Ramos (cell line): ENCODE data around the gene FAM50B.
"Not testable (repeated sequence)": the region's sequence is repeated elsewhere in the genome, so short reads cannot be mapped to it uniquely, and the experiment has no call there.

Source experiments
- in situ Hi-C: fragments of 300-500 bp; cut with MboI; formaldehyde crosslinking; loops from one replicate; pipeline ENCODE4 v1.14.3; 2022; ENCODE audit warnings: low sequenced_read_pairs; ENCODE audit not compliant: unreplicated experiment

Gene FAM50B

GRCh38 chr6:3844097-3844463 lies 5.1 kb upstream of the FAM50B start:
- in situ Hi-C loops = no loop called here

- in situ Hi-C loops = no loop called here
Measured at GRCh38 chr6:3847521-3847920, 1.7 kb upstream of the FAM50B start.

GRCh38 chr6:3848380-3848779 lies 793 bp upstream of the FAM50B start:
- in situ Hi-C loops = no loop called here

GRCh38 chr6:3849681-3850450 lies 693 bp downstream of the FAM50B start:
- in situ Hi-C loops = no loop called here

GRCh38 chr6:3850451-3851203 lies 1.5 kb downstream of the FAM50B start:
- in situ Hi-C loops = no loop called here

- in situ Hi-C loops = no loop called here
Measured at GRCh38 chr6:3851839-3852238, 2.7 kb downstream of the FAM50B start.

GRCh38 chr6:3852391-3852790 lies 3.2 kb downstream of the FAM50B start:
- in situ Hi-C loops = no loop called here

GRCh38 chr6:3855866-3856265 lies 6.7 kb downstream of the FAM50B start:
- in situ Hi-C loops = no loop called here

GRCh38 chr6:3856576-3856975 lies 7.4 kb downstream of the FAM50B start:
- in situ Hi-C loops = no loop called here

- in situ Hi-C loops = no loop called here
Measured at GRCh38 chr6:3857468-3858456, 8.6 kb downstream of the FAM50B start.

GRCh38 chr6:3859878-3860552 lies 10.8 kb downstream of the FAM50B start:
- in situ Hi-C loops = no loop called here

- in situ Hi-C loops = no loop called here
Measured at GRCh38 chr6:3861424-3861823, 12.3 kb downstream of the FAM50B start.

- in situ Hi-C loops = no loop called here
Measured at GRCh38 chr6:3862038-3862437, 12.9 kb downstream of the FAM50B start.

- in situ Hi-C loops = not testable (repeated sequence)
Measured at GRCh38 chr6:3863322-3863721, 14.1 kb downstream of the FAM50B start.

GRCh38 chr6:3865463-3865862 lies 16.3 kb downstream of the FAM50B start:
- in situ Hi-C loops = no loop called here

GRCh38 chr6:3867641-3868502 lies 18.7 kb downstream of the FAM50B start:
- in situ Hi-C loops = no loop called here

- in situ Hi-C loops = no loop called here
Measured at GRCh38 chr6:3868544-3868943, 19.4 kb downstream of the FAM50B start.

- in situ Hi-C loops = no loop called here
Measured at GRCh38 chr6:3869284-3869631, 20.1 kb downstream of the FAM50B start.
